GM12878 (cell line): ENCODE data around the gene PYGB. TPM values are rescaled to one million over a fixed set of nuclear protein-coding genes. Genes with fewer than 3 reads are reported as not detected.
A peak's percentile ranks its signal among the peaks of the same experiment; 100 is the strongest.

Experiments used
- ATAC-seq: fragments of 200-7000 bp; cut with Tn5 transposase; 3 replicates; pipeline ENCODE4 v1.9.1; 2020; ENCODE audit warnings: mild to moderate bottlenecking, moderate library complexity
- BruUV-seq: library from RNA; stranded (reverse); fragments of 400-500 nt; replicated peaks from 2 replicates; lab custom pipeline; 2021; lab: Mats Ljungman, UMichigan
- CTCF ChIA-PET: fragments of 300-600 bp; sonication (Branson Sonifier 250); formaldehyde crosslinking; extraction: SDS; loops from one replicate; lab custom pipeline; 2021; ENCODE audit warnings: inconsistent platforms; lab: Yijun Ruan, JAX
- POLR2A ChIA-PET: fragments of 350-600 bp; formaldehyde crosslinking; extraction: SDS; loops from one replicate; lab custom pipeline; 2021; ENCODE audit warnings: inconsistent platforms; lab: Charles Lee
- RAD21 ChIA-PET: fragments of 300-600 bp; sonication (Branson Sonifier 250); formaldehyde crosslinking; loops from one replicate; lab custom pipeline; 2023; ENCODE audit warnings: antibody characterized with exemption; ENCODE audit not compliant: unreplicated experiment; lab: Charles Lee
- SMC1A ChIA-PET: fragments of 300-600 bp; sonication (Branson Sonifier 250); formaldehyde crosslinking; loops from one replicate; lab custom pipeline; 2023; ENCODE audit not compliant: unreplicated experiment, uncharacterized antibody; lab: Charles Lee
- DNase-seq: peaks from one replicate; pipeline ENCODE4 v3.0.0-alpha.2; 2011; ENCODE audit warnings: low read depth, low spot score
- FAIRE-seq: peaks from 3 replicates; lab custom pipeline; 2011; peaks lifted over from hg19 to GRCh38; lab: Jason Lieb, UNC
- H2AFZ ChIP-seq: 2 replicates; pipeline ENCODE4 v1.6.0; 2011; ENCODE audit warnings: low read depth, low read length, control low read depth; ENCODE audit not compliant: control insufficient read depth
- H3K27ac ChIP-seq: 2 replicates; pipeline ENCODE4 v1.5.1; 2011; ENCODE audit warnings: control low read depth; ENCODE audit not compliant: control insufficient read depth, insufficient read depth
- H3K27me3 ChIP-seq, 2 experiments: replicated peaks in 1 of 2; 2 replicates each; pipeline versions ENCODE4 v1.6.0 to v1.6.1; 2011; ENCODE audit warnings: low read length in 1 of 2; ENCODE audit not compliant: control insufficient read depth in 2 of 2, insufficient read depth in 2 of 2
- H3K36me3 ChIP-seq, 2 experiments: 2 replicates each; pipeline ENCODE4 v1.5.1; 2011; ENCODE audit warnings: low read length in 1 of 2; ENCODE audit not compliant: control insufficient read depth in 2 of 2, insufficient read depth in 2 of 2
- H3K4me1 ChIP-seq: 2 replicates; pipeline ENCODE4 v1.6.1; 2011; ENCODE audit warnings: mild to moderate bottlenecking, low read length, moderate library complexity, mixed read lengths; ENCODE audit not compliant: control insufficient read depth, insufficient read depth
- H3K4me2 ChIP-seq: 2 replicates; pipeline ENCODE4 v1.6.0; 2011; ENCODE audit warnings: control low read depth; ENCODE audit not compliant: control insufficient read depth, insufficient read depth
- H3K4me3 ChIP-seq: fragments of 200-600 bp; sonication (generic); 2 replicates; pipeline ENCODE4 v1.5.1; 2016
- H3K79me2 ChIP-seq: 2 replicates; pipeline ENCODE4 v1.6.0; 2011; ENCODE audit warnings: low read length; ENCODE audit not compliant: control insufficient read depth, insufficient read depth
- H3K9ac ChIP-seq: 2 replicates; pipeline ENCODE4 v1.8.0; 2011; ENCODE audit warnings: low read length, control low read depth, mixed read lengths; ENCODE audit not compliant: control insufficient read depth, insufficient read depth
- H3K9me3 ChIP-seq: replicated peaks from 3 replicates; pipeline ENCODE4 v1.5.1; 2011; ENCODE audit warnings: mild to moderate bottlenecking, low read length; ENCODE audit not compliant: control insufficient read depth, insufficient read depth
- H4K20me1 ChIP-seq: 2 replicates; pipeline ENCODE4 v1.6.0; 2011; ENCODE audit not compliant: control insufficient read depth, insufficient read depth
- IRF4 ChIP-seq: IDR thresholded peaks from 2 replicates; pipeline ENCODE4 v1.6.1; 2011; ENCODE audit warnings: low read depth, low read length
- MEF2A ChIP-seq: IDR thresholded peaks from 2 replicates; pipeline ENCODE4 v1.6.1; 2011; ENCODE audit warnings: low read depth, mild to moderate bottlenecking, low read length, moderate library complexity; ENCODE audit not compliant: insufficient read depth
- NR2C1 ChIP-seq: fragments of 450-650 bp; IDR thresholded peaks from 2 replicates; pipeline ENCODE4 v1.6.1; 2017; ENCODE audit warnings: antibody characterized with exemption, mild to moderate bottlenecking, moderate library complexity
- POLR2AphosphoS2 ChIP-seq: IDR thresholded peaks from 2 replicates; pipeline ENCODE4 v1.6.1; 2011; ENCODE audit warnings: low read depth, mild to moderate bottlenecking, low read length, improper control_type of control experiment, moderate library complexity
- POU2F2 ChIP-seq: IDR thresholded peaks from 3 replicates; pipeline ENCODE4 v1.6.1; 2011; ENCODE audit warnings: low read depth, mild to moderate bottlenecking, low read length, borderline replicate concordance
- SPI1 ChIP-seq: IDR thresholded peaks from 2 replicates; pipeline ENCODE4 v1.6.1; 2011; ENCODE audit warnings: low read depth, mild to moderate bottlenecking, low read length, moderate library complexity, borderline replicate concordance; ENCODE audit not compliant: insufficient read depth
- SUZ12 ChIP-seq: fragments of 200-600 bp; sonication (generic); IDR thresholded peaks from one replicate; pipeline ENCODE4 v1.6.1; 2018; ENCODE audit warnings: antibody characterized with exemption, mild to moderate bottlenecking; ENCODE audit not compliant: unreplicated experiment
- TCF3 ChIP-seq: IDR thresholded peaks from 2 replicates; pipeline ENCODE4 v1.6.1; 2012; ENCODE audit warnings: low read depth, mild to moderate bottlenecking, low read length, borderline replicate concordance; ENCODE audit not compliant: insufficient read depth
- WGBS: methylation state at CpG from one replicate; pipeline ENCODE4 v1.1.6; 2016; ENCODE audit warnings: low lambda C conversion rate; ENCODE audit not compliant: insufficient replicate concordance, insufficient coverage; ENCODE audit errors: missing lambda C conversion rate; 5-methylcytosine and 5-hydroxymethylcytosine counted together
- in situ Hi-C: fragments of 300-500 bp; cut with MboI; formaldehyde crosslinking; loops from 9 replicates; pipeline ENCODE4 v1.14.3; 2018; ENCODE audit warnings: mixed read lengths
- intact Hi-C: fragments of 100-400 bp; cut with micrococcal nuclease; formaldehyde crosslinking; loops from one replicate; pipeline ENCODE4 v1.14.2; 2022; ENCODE audit not compliant: unreplicated experiment
- polyA plus RNA-seq, 11 experiments: library from polyadenylated mRNA; depleted of rRNA in 4 of 11; unstranded in 6 of 11; stranded (reverse) in 5 of 11; fragments of >200 nt; fragmentation: Nextera tagmentation in 4 of 11; fragmentation: Illumina TruSeq in 1 of 11; extraction: Ambion mirVana in 4 of 11; extraction: Trizol in 1 of 11; gene quantifications; 1 replicate in 1 of 11; 2 replicates in 10 of 11; pipeline versions ENCODE4 v1.2.1 to v1.2.3, GENCODE V29; 2011 to 2016; ENCODE audit warnings: inconsistent platforms in 2 of 11, missing spikeins in 2 of 11, low read depth in 1 of 11
- total RNA-seq, 4 experiments: library from RNA; depleted of rRNA in 3 of 4; stranded (reverse); fragments of >200 nt in 3 of 4; fragmentation: Illumina TruSeq in 1 of 4; extraction: Trizol in 1 of 4; gene quantifications; 2 replicates each; pipeline versions ENCODE4 v1.2.1 to v1.2.3, GENCODE V29; 2013 to 2021
- TF ChIP-seq, protein P1 (sequence below): fragments of 450-650 bp; IDR thresholded peaks from 2 replicates; pipeline ENCODE4 v1.6.1; 2017; ENCODE audit warnings: mild to moderate bottlenecking, moderate library complexity
- TF ChIP-seq, protein P2 (sequence below): IDR thresholded peaks from 2 replicates; pipeline ENCODE4 v1.6.1; 2012; ENCODE audit warnings: low read depth, low read length, improper control_type of control experiment

The PYGB gene
- total and polyA plus RNA-seq, 10 of the 15 experiments (the other 5 are each of a cell fraction or from before 2014, with no cell fraction given), result 0.34 to 33.5 (median 21.8) TPM

DNA sequence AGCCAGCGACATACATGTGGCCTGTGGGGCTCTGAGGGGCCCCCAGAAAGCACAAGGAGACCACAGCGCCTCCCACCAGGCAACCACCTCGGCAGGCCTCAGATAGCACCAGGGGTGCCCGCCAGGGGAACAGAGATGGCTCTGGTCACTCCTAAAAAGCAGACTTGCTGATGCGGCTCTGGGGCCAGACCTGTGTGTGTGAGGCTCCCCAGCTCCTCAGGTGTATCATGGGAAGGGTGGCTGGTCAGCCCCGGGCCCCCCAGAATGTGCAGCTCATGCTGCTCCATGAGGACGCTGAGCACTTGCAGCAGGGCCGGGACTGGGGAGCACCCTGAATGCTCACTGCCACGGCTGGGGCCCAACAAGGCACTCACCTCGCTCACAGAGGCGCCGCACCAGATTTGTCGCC, 60.2 kb downstream of the PYGB start:
- H3K79me2 ChIP-seq, result no peaks in the 10 kb centered on the region
- H3K9me3 ChIP-seq, result no peaks in the 10 kb centered on the region
- no peak overlapping the region for H3K27ac ChIP-seq
- H3K36me3 ChIP-seq, result peaks cover 10 to 16% of the 10 kb centered on the region in 2 experiments; a peak in 3 of 4 replicates
- peaks cover 28% of the 10 kb centered on the region for H3K4me1 ChIP-seq
- no peak for FAIRE-seq
- no peaks in the 10 kb centered on the region for H4K20me1 ChIP-seq
- H3K4me2 ChIP-seq, result no peak overlapping the region
- H2AFZ ChIP-seq, result no peak overlapping the region
- H3K27me3 ChIP-seq, result no peaks in the 10 kb centered on the region
- H3K9ac ChIP-seq, result no peak overlapping the region
- in situ Hi-C loops, result no loop called here
- ATAC-seq, result no peak
- no peak for TF ChIP-seq SUZ12
- peak; percentile 27; the same call in 1 of the 2 replicates for TF ChIP-seq SPI1
- no peak for DNase-seq
- no TSS peak for BruUV-seq
- CTCF ChIA-PET, result interaction anchor here (1.1 to 2.0 kb wide), 3 partner anchors 11 to 91 kb away, joined by 3 to 7 read pairs (median 6); no protein-coding TSS in a partner anchor
- POLR2A ChIA-PET, result no interaction called here
- SMC1A ChIA-PET, result interaction anchor here (1.0 to 2.6 kb wide), 3 partner anchors 9 to 244 kb away, joined by 3 to 7 read pairs (median 6); no protein-coding TSS in a partner anchor
- no peak overlapping the region for H3K4me3 ChIP-seq
- intact Hi-C loops, result no loop called here
- RAD21 ChIA-PET, result no interaction called here
- 70% methylated on average over 13 of the region's 13 CpGs for WGBS

DNA sequence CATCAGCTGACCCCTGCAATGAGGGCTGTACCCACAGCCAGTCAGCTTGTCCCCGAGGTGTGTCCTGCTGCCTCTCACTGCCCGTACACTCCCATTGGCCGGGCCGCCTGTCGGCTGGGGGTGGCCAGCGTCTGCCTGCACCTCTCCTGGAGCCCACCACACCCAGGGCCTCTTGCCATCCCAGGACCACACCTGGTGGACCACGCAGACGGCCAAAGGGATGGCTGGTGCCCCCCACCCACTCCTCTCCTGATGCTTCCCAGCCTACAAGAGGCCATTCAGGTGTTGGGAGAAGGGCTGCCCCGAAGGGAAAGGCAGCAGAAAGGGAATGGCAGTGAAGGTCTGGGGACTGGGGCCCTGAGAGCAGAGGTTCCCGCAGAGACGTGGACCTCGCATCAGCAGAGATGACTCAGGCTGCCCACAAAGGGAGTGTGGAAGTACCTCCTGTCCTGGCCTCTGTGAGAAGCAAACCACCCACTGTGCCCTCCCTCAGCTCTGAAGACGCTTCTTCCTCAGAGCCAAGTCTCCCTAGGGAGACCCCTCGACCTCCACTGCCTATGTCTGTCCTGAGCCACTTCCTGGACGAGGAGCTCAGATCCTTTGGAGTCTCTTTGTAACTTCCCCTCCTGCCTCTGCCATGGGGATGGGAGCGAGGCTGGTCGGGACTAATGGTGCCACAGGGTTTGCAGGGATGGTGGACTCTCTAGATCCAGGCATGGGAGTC, 60.9 kb downstream of the PYGB start:
- Histone ChIP-seq H3K4me2 (no peak overlapping the region), H4K20me1 (no peaks in the 10 kb centered on the region), H3K4me3 (no peak overlapping the region), H3K27me3 (no peaks in the 10 kb centered on the region), H2AFZ (no peak overlapping the region), H3K79me2 (no peaks in the 10 kb centered on the region; the same call in 1 of the 2 replicates), H3K9me3 (no peaks in the 10 kb centered on the region), H3K36me3 (peaks cover 10 to 12% of the 10 kb centered on the region in 2 experiments; a peak in 3 of 4 replicates), H3K9ac (no peak overlapping the region), H3K27ac (peak overlapping the region; percentile 33; the same call in 1 of the 2 replicates), H3K4me1 (peaks cover 31% of the 10 kb centered on the region)
- ChIA-PET SMC1A (interaction anchor here (2.6 kb wide), 1 partner anchor 10 kb away, joined by 7 read pairs; no protein-coding TSS in a partner anchor), RAD21 (interaction anchor here (1.4 to 3.5 kb wide), 3 partner anchors 10 to 89 kb away, joined by 5 to 29 read pairs (median 11); no protein-coding TSS in a partner anchor), CTCF (interaction anchor here (1.1 to 2.6 kb wide), 4 partner anchors 10 to 90 kb away, joined by 3 to 23 read pairs (median 6); no protein-coding TSS in a partner anchor), POLR2A (no interaction called here)
- TF ChIP-seq POU2F2, result no peak
- TF ChIP-seq, protein P1, sequence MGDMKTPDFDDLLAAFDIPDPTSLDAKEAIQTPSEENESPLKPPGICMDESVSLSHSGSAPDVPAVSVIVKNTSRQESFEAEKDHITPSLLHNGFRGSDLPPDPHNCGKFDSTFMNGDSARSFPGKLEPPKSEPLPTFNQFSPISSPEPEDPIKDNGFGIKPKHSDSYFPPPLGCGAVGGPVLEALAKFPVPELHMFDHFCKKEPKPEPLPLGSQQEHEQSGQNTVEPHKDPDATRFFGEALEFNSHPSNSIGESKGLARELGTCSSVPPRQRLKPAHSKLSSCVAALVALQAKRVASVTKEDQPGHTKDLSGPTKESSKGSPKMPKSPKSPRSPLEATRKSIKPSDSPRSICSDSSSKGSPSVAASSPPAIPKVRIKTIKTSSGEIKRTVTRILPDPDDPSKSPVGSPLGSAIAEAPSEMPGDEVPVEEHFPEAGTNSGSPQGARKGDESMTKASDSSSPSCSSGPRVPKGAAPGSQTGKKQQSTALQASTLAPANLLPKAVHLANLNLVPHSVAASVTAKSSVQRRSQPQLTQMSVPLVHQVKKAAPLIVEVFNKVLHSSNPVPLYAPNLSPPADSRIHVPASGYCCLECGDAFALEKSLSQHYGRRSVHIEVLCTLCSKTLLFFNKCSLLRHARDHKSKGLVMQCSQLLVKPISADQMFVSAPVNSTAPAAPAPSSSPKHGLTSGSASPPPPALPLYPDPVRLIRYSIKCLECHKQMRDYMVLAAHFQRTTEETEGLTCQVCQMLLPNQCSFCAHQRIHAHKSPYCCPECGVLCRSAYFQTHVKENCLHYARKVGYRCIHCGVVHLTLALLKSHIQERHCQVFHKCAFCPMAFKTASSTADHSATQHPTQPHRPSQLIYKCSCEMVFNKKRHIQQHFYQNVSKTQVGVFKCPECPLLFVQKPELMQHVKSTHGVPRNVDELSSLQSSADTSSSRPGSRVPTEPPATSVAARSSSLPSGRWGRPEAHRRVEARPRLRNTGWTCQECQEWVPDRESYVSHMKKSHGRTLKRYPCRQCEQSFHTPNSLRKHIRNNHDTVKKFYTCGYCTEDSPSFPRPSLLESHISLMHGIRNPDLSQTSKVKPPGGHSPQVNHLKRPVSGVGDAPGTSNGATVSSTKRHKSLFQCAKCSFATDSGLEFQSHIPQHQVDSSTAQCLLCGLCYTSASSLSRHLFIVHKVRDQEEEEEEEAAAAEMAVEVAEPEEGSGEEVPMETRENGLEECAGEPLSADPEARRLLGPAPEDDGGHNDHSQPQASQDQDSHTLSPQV, result no peak
- TF ChIP-seq TCF3, result no peak
- TF ChIP-seq, protein P2, sequence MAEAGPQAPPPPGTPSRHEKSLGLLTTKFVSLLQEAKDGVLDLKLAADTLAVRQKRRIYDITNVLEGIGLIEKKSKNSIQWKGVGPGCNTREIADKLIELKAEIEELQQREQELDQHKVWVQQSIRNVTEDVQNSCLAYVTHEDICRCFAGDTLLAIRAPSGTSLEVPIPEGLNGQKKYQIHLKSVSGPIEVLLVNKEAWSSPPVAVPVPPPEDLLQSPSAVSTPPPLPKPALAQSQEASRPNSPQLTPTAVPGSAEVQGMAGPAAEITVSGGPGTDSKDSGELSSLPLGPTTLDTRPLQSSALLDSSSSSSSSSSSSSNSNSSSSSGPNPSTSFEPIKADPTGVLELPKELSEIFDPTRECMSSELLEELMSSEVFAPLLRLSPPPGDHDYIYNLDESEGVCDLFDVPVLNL, result no peak
- TF ChIP-seq IRF4, result no peak
- TF ChIP-seq NR2C1, result no peak
- TF ChIP-seq MEF2A, result no peak
- no peak for TF ChIP-seq POLR2AphosphoS2
- no TSS peak for BruUV-seq
- intact Hi-C loops (no loop called here), in situ Hi-C loops (no loop called here)
- no peak for FAIRE-seq
- ATAC-seq, result no peak
- 65% methylated on average over 17 of the region's 17 CpGs for WGBS
- no peak for DNase-seq
